ENCODE data around the gene SPIN1. TPM values are rescaled to one million over a fixed set of nuclear protein-coding genes. Genes with fewer than 3 reads are reported as not detected.

The SPIN1 gene
- total and polyA plus RNA-seq, 2 of the 8 experiments (the other 6 are each of a cell fraction or from before 2014, with no cell fraction given) = 69.9 to 139 TPM

DNA sequence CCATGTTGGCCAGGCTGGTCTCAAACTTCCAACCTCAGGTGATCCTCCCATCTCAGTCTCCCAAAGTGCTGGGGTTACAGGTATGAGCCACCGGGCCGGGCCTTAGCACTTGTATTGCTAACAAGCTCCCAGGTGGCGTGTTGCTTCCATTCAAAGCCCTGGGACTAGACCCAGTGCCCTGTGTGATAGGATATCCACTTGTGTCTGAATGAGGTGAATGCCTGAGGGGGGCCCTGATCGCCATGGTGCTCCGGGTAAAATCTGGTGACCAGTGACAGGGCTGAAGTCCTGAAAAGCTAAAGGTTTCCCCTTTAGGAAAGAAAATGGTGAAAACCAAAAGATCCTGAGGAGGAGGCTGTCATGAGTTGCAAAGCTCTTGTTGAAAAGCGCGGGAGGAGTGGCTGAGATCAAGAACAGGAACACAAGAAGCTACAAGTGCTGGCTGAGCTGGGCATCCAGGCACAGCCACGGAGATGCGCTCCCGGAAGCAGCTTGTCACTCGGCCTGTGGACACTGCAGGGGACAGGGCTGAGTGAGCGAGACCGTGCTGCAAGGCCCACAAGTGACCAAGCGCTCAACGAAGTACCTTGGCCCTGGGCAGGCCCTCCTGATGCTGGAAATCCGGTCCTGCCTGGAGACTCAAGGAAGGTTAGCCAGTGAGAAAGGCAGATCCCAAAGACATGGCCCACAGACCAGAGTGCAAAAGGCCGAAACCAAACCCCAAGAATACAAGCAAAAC lies 106.9 kb downstream of the SPIN1 start:
- 95% methylated on average over 17 of the region's 17 CpGs; no CpG with 5 or more reads in 1 of the 2 experiments for WGBS, 2 experiments (ENCODE audit: extremely low coverage in 1 of 2, insufficient coverage in 1 of 2, insufficient read length in 1 of 2, insufficient replicate concordance in 2 of 2, low coverage in 1 of 2, low lambda C conversion rate in 2 of 2, missing lambda C conversion rate in 1 of 2)
- H2BK15ac ChIP-seq (ENCODE audit: low read length) = peak overlapping the region; percentile 95; the same call in 1 of the 2 replicates
- TF ChIP-seq, protein P1, sequence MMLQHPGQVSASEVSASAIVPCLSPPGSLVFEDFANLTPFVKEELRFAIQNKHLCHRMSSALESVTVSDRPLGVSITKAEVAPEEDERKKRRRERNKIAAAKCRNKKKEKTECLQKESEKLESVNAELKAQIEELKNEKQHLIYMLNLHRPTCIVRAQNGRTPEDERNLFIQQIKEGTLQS (IDR thresholded peaks at IDR 0.05; ENCODE audit: insufficient read depth, low read depth, low read length) = no peak
- TF ChIP-seq EZH2 (IDR thresholded peaks at IDR 0.05; ENCODE audit: low read depth, low read length, severe bottlenecking) (no peak), CHD2 (IDR thresholded peaks at IDR 0.05; ENCODE audit: low read length) (no peak), CHD1 (IDR thresholded peaks at IDR 0.05; ENCODE audit: low read depth, low read length) (no peak), RFX5 (IDR thresholded peaks at IDR 0.05; ENCODE audit: borderline replicate concordance, low read depth, low read length) (no peak), RAD21 (IDR thresholded peaks at IDR 0.05 in 1 of 2, conservative IDR thresholded peaks at IDR 0.05 in 1 of 2; ENCODE audit: low read depth in 2 of 2, low read length in 2 of 2) (no peak), SP4 (IDR thresholded peaks at IDR 0.05; ENCODE audit: low read length) (no peak), RBBP5 (IDR thresholded peaks at IDR 0.05; ENCODE audit: borderline replicate concordance, low read depth, low read length) (no peak), CEBPB (IDR thresholded peaks at IDR 0.05; ENCODE audit: low read depth, low read length) (no peak)
- TF ChIP-seq, protein P2, sequence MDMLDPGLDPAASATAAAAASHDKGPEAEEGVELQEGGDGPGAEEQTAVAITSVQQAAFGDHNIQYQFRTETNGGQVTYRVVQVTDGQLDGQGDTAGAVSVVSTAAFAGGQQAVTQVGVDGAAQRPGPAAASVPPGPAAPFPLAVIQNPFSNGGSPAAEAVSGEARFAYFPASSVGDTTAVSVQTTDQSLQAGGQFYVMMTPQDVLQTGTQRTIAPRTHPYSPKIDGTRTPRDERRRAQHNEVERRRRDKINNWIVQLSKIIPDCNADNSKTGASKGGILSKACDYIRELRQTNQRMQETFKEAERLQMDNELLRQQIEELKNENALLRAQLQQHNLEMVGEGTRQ (IDR thresholded peaks at IDR 0.05; ENCODE audit: low read length) = no peak

More for the DNA sequence above, 106.9 kb downstream of the SPIN1 start:
- no peak overlapping the region for H3K14ac ChIP-seq (ENCODE audit: insufficient read length)
- no peaks in the 10 kb centered on the region for H3K27me3 ChIP-seq (replicated peaks in 1 of 4; ENCODE audit: control insufficient read depth in 3 of 4, extremely low read depth in 1 of 4, insufficient read depth in 3 of 4, low read length in 3 of 4)
- H3K79me1 ChIP-seq (ENCODE audit: low read depth, low read length) = no peaks in the 10 kb centered on the region
- H3K36me3 ChIP-seq (ENCODE audit: control insufficient read depth in 2 of 4, insufficient read depth in 4 of 4, low read length in 3 of 4) = no peaks in the 10 kb centered on the region
- H3K79me2 ChIP-seq (ENCODE audit: control insufficient read depth in 1 of 2, insufficient read depth in 2 of 2, low read length in 2 of 2) = no peaks in the 10 kb centered on the region
- no peak overlapping the region; the same call in 1 of the 2 replicates for H2AK5ac ChIP-seq (ENCODE audit: low read depth, low read length)
- no peak overlapping the region for H3K23ac ChIP-seq (ENCODE audit: insufficient read length)
- peak overlapping the region; percentile 50; the same call in 1 of the 2 replicates for H2BK12ac ChIP-seq (ENCODE audit: low read depth, low read length)
- no peak overlapping the region for H3K4ac ChIP-seq (replicated peaks; ENCODE audit: insufficient read length, low read depth, low read length)
- no peak overlapping the region for H4K8ac ChIP-seq (ENCODE audit: extremely low read depth, insufficient read depth, low read length)
- no peaks in the 10 kb centered on the region for H3K23me2 ChIP-seq (ENCODE audit: low read depth, low read length)
- H3K18ac ChIP-seq (ENCODE audit: extremely low read depth, low read length) = no peak overlapping the region
- H3K4me3 ChIP-seq (ENCODE audit: extremely low read depth in 1 of 4, insufficient read depth in 2 of 4, low read depth in 3 of 4, low read length in 4 of 4) = no peak overlapping the region
- no peak overlapping the region for H4K91ac ChIP-seq (replicated peaks; ENCODE audit: insufficient read length, low read length)
- DNase-seq (ENCODE audit: low read depth in 1 of 2, low spot score in 2 of 2) = no peak
- H4K20me1 ChIP-seq (replicated peaks in 1 of 2; ENCODE audit: control insufficient read depth in 1 of 2, insufficient read depth in 2 of 2, low read length in 2 of 2) = no peaks in the 10 kb centered on the region
- no peaks in the 10 kb centered on the region for H3K9me3 ChIP-seq (ENCODE audit: insufficient read depth in 2 of 2, low read depth in 1 of 2, low read length in 1 of 2)
- H4K5ac ChIP-seq (ENCODE audit: insufficient read length, low read depth, low read length) = no peak overlapping the region
- peak overlapping the region; percentile 72; the same call in 1 of the 2 replicates for H2BK20ac ChIP-seq (ENCODE audit: low read length)
- CTCF ChIA-PET (ENCODE audit: partially characterized antibody) = interaction anchor here (0.5 to 2.6 kb wide), 5 partner anchors 9 to 62 kb away, joined by 3 to 11 read pairs (median 3); no protein-coding TSS in a partner anchor
- POLR2A ChIA-PET (ENCODE audit: partially characterized antibody) = interaction anchor here (0.6 to 1.3 kb wide), 5 partner anchors 9 to 38 kb away, joined by 3 to 5 read pairs (median 3); no protein-coding TSS in a partner anchor
- H3K4me2 ChIP-seq (ENCODE audit: insufficient read depth in 1 of 2, low read depth in 2 of 2, low read length in 2 of 2) = no peak overlapping the region
- no peak overlapping the region for H3K27ac ChIP-seq (ENCODE audit: low read depth, low read length)
- no peak overlapping the region for H2AFZ ChIP-seq (ENCODE audit: low read length)
- no peak overlapping the region for H2BK120ac ChIP-seq (replicated peaks; ENCODE audit: low read depth, low read length)
- H3K9ac ChIP-seq (replicated peaks in 1 of 4; ENCODE audit: extremely low read depth in 1 of 4, low read depth in 3 of 4, low read length in 3 of 4) = no peak overlapping the region
- H3K4me1 ChIP-seq (replicated peaks in 1 of 4; ENCODE audit: control insufficient read depth in 3 of 4, insufficient read depth in 4 of 4, low read length in 3 of 4) = peaks cover 0 to 2% (median 0%) of the 10 kb centered on the region in 4 experiments; a peak in 2 of 7 replicates
- no peak overlapping the region for H3K56ac ChIP-seq (replicated peaks; ENCODE audit: insufficient read length, low read depth, low read length)
- H2BK5ac ChIP-seq (ENCODE audit: low read depth, low read length) = 0 out of 2 replicates have a peak overlapping the region, but pooled peaks have one; percentile 56
- no peak for FAIRE-seq
